HL-60/S4 treated with phorbol 12-myristate 13-acetate at 8.2 ng/mL for 4 days and 3 days (cell line): ENCODE results near the gene WBP1L.

ENCODE experiments used
- in situ Hi-C: fragments of 300-500 bp; cut with MboI; formaldehyde crosslinking; loops from 2 replicates; pipeline ENCODE4 v1.15.0; 2022; ENCODE audit warnings: low sequenced_read_pairs

WBP1L gene

GRCh38 chr10:102777711-102778453 is 34.1 kb downstream of the WBP1L start:
- in situ Hi-C loops, result no loop called here

- in situ Hi-C loops, result no loop called here
Observed at GRCh38 chr10:102778781-102779180, 35.0 kb downstream of the WBP1L start.

- in situ Hi-C loops, result no loop called here
Observed at GRCh38 chr10:102779680-102780526, 36.2 kb downstream of the WBP1L start.

- in situ Hi-C loops, result no loop called here
Observed at GRCh38 chr10:102780527-102780808, 36.7 kb downstream of the WBP1L start.

- in situ Hi-C loops, result no loop called here
Observed at GRCh38 chr10:102781090-102781920, 37.6 kb downstream of the WBP1L start.

GRCh38 chr10:102781921-102782557 is 38.3 kb downstream of the WBP1L start:
- in situ Hi-C loops, result no loop called here

- in situ Hi-C loops, result no loop called here
Observed at GRCh38 chr10:102782673-102783551, 39.2 kb downstream of the WBP1L start.

- in situ Hi-C loops, result no loop called here
Observed at GRCh38 chr10:102783568-102783967, 39.8 kb downstream of the WBP1L start.

- in situ Hi-C loops, result no loop called here
Observed at GRCh38 chr10:102785818-102786217, 42.1 kb downstream of the WBP1L start.

GRCh38 chr10:102791754-102792395 is 48.1 kb downstream of the WBP1L start:
- in situ Hi-C loops, result no loop called here

GRCh38 chr10:102795453-102796406 is 52.0 kb downstream of the WBP1L start:
- in situ Hi-C loops, result no loop called here

GRCh38 chr10:102796407-102797176 is 52.8 kb downstream of the WBP1L start:
- in situ Hi-C loops, result no loop called here

- in situ Hi-C loops, result no loop called here
Observed at GRCh38 chr10:102799691-102800471, 56.1 kb downstream of the WBP1L start.

- in situ Hi-C loops, result no loop called here
Observed at GRCh38 chr10:102800611-102801335, 57.0 kb downstream of the WBP1L start.

GRCh38 chr10:102801496-102801895 is 57.7 kb downstream of the WBP1L start:
- in situ Hi-C loops, result no loop called here

GRCh38 chr10:102801978-102802377 is 58.2 kb downstream of the WBP1L start:
- in situ Hi-C loops, result no loop called here
